A549 (cell line): ENCODE results near the gene CACNA2D2.

ENCODE experiments used
- FOSL2 ChIP-seq, 2 experiments: fragments of 450-650 bp in 1 of 2; fragments of >200 bp in 1 of 2; sonication (Bioruptor Twin) in 1 of 2; formaldehyde crosslinking; IDR thresholded peaks; 2 replicates each; pipeline versions ENCODE4 v1.5.0 to v1.6.1; 2016 to 2020; ENCODE audit warnings: mild to moderate bottlenecking in 1 of 2, moderate library complexity in 1 of 2
- HEYL ChIP-seq: fragments of 250-450 bp; sonication (Bioruptor Pico); IDR thresholded peaks from 2 replicates; pipeline ENCODE4 v1.8.0; 2021; ENCODE audit warnings: mild to moderate bottlenecking, moderate library complexity
- JUN ChIP-seq, 2 experiments: fragments of >200 bp; sonication (Bioruptor Twin); formaldehyde crosslinking; IDR thresholded peaks; 2 replicates in 1 of 2; 3 replicates in 1 of 2; pipeline ENCODE4 v1.6.1; 2016 to 2017
- MAZ ChIP-seq: fragments of 150-350 bp; IDR thresholded peaks from 2 replicates; pipeline ENCODE4 v1.6.1; 2014; ENCODE audit warnings: antibody characterized with exemption, low read depth, low read length, borderline replicate concordance
- POLR2A ChIP-seq: IDR thresholded peaks from 2 replicates; pipeline ENCODE4 v1.6.1; 2012; ENCODE audit warnings: mild to moderate bottlenecking, low read length
- RAD21 ChIP-seq, 2 experiments: fragments of >200 bp in 1 of 2; sonication (Bioruptor Twin) in 1 of 2; formaldehyde crosslinking in 1 of 2; IDR thresholded peaks in 1 of 2; conservative IDR thresholded peaks in 1 of 2; 2 replicates in 1 of 2; 3 replicates in 1 of 2; pipeline ENCODE4 v1.6.1; 2012 to 2018; ENCODE audit warnings: inconsistent platforms in 1 of 2
- RFX5 ChIP-seq: fragments of 450-650 bp; IDR thresholded peaks from 2 replicates; pipeline ENCODE4 v1.7.1; 2014; ENCODE audit warnings: antibody characterized with exemption, mild to moderate bottlenecking, moderate library complexity
- ZSCAN20 ChIP-seq: fragments of 250-450 bp; sonication (Bioruptor Pico); IDR thresholded peaks from 2 replicates; pipeline ENCODE4 v1.8.0; 2022; ENCODE audit warnings: mild to moderate bottlenecking, moderate library complexity
- TF ChIP-seq, protein P1 (sequence below): IDR thresholded peaks from 2 replicates; pipeline ENCODE4 v1.6.1; 2012
- TF ChIP-seq, protein P2 (sequence below): fragments of >200 bp; sonication (Bioruptor Twin); formaldehyde crosslinking; IDR thresholded peaks from 3 replicates; pipeline ENCODE4 v1.5.1; 2016
- TF ChIP-seq, protein P3 (sequence below): fragments of 450-650 bp; IDR thresholded peaks from 2 replicates; pipeline ENCODE4 v1.6.1; 2014; ENCODE audit warnings: antibody characterized with exemption
- TF ChIP-seq, protein P4 (sequence below): IDR thresholded peaks from 2 replicates; pipeline ENCODE4 v1.6.1; 2012

DNA sequence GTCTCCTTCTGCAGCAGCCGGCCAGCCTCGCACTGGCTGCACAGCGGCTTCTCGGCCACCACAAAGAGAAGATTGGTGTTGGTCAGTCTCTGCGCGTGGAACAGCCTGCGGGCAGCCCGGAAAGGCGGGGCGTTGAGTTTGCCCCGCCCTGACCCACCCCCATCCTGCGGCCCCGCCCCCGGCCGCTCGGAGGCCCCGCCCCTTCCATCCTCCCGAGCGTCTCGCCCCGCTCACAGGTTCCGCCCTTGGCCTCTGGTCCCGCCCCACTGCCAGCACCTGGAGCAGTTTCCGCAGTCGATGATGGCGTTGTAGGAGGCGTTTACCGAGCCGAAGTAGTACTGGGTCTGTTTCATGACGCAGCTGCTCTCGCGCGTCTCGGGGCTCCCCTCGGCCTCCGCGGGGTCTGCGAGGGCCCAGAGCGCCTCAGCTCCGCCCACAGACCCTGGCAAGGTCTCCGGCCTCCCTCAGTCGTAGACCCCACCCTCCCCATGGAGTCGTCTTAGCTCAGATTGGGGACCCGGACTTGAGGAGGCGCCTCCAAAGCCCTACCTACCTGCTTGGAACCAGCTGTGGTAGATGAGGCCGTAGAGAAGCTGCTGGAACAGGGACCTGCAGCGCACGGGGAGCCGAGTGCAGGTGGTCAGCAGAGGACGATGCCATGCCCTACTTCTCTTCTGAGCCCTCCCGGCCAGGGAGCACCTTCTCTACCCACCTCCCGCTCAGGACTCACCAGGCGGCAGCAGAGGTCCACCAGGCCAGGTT lies 138.2 kb downstream of the CACNA2D2 start:
- TF ChIP-seq POLR2A (no peak), RAD21 (conservative IDR thresholded peaks at IDR 0.05 in 1 of 2, IDR thresholded peaks at IDR 0.05 in 1 of 2) (no peak), HEYL (CRISPR knock-in tag) (no peak), MAZ (no peak), FOSL2 (IDR thresholded peaks at IDR 0.05) (no peak), FOSL2 (CRISPR knock-in tag; IDR thresholded peaks at IDR 0.05) (no peak), ZSCAN20 (CRISPR knock-in tag) (no peak), RFX5 (no peak), JUN (IDR thresholded peaks at IDR 0.05) (no peak)
- TF ChIP-seq, protein P1, sequence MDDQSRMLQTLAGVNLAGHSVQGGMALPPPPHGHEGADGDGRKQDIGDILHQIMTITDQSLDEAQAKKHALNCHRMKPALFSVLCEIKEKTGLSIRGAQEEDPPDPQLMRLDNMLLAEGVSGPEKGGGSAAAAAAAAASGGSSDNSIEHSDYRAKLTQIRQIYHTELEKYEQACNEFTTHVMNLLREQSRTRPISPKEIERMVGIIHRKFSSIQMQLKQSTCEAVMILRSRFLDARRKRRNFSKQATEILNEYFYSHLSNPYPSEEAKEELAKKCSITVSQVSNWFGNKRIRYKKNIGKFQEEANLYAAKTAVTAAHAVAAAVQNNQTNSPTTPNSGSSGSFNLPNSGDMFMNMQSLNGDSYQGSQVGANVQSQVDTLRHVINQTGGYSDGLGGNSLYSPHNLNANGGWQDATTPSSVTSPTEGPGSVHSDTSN = no peak
- TF ChIP-seq, protein P2, sequence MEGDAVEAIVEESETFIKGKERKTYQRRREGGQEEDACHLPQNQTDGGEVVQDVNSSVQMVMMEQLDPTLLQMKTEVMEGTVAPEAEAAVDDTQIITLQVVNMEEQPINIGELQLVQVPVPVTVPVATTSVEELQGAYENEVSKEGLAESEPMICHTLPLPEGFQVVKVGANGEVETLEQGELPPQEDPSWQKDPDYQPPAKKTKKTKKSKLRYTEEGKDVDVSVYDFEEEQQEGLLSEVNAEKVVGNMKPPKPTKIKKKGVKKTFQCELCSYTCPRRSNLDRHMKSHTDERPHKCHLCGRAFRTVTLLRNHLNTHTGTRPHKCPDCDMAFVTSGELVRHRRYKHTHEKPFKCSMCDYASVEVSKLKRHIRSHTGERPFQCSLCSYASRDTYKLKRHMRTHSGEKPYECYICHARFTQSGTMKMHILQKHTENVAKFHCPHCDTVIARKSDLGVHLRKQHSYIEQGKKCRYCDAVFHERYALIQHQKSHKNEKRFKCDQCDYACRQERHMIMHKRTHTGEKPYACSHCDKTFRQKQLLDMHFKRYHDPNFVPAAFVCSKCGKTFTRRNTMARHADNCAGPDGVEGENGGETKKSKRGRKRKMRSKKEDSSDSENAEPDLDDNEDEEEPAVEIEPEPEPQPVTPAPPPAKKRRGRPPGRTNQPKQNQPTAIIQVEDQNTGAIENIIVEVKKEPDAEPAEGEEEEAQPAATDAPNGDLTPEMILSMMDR = no peak
- TF ChIP-seq, protein P3, sequence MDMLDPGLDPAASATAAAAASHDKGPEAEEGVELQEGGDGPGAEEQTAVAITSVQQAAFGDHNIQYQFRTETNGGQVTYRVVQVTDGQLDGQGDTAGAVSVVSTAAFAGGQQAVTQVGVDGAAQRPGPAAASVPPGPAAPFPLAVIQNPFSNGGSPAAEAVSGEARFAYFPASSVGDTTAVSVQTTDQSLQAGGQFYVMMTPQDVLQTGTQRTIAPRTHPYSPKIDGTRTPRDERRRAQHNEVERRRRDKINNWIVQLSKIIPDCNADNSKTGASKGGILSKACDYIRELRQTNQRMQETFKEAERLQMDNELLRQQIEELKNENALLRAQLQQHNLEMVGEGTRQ = no peak
- TF ChIP-seq, protein P4, sequence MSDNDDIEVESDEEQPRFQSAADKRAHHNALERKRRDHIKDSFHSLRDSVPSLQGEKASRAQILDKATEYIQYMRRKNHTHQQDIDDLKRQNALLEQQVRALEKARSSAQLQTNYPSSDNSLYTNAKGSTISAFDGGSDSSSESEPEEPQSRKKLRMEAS = no peak
